IPS DF 19.7 (cell line): ENCODE measurements around the gene SLC44A3.
"Not testable (repeated sequence)": the region's sequence is repeated elsewhere in the genome, so short reads cannot be mapped to it uniquely, and the experiment has no call there.

ENCODE experiments used
- DNase-seq: peaks from one replicate; pipeline ENCODE4 v3.0.0-alpha.2; 2013; ENCODE audit warnings: low read depth, low spot score

The SLC44A3 gene

GRCh38 chr1:94832931-94833585 lies 12.9 kb downstream of the SLC44A3 start:
- DNase-seq: no peak

GRCh38 chr1:94836891-94837290 lies 16.7 kb downstream of the SLC44A3 start:
- DNase-seq: no peak

GRCh38 chr1:94840381-94840780 lies 20.2 kb downstream of the SLC44A3 start:
- not testable (repeated sequence) for DNase-seq

GRCh38 chr1:94840808-94841207 lies 20.7 kb downstream of the SLC44A3 start:
- DNase-seq: no peak

GRCh38 chr1:94843430-94843829 lies 23.3 kb downstream of the SLC44A3 start:
- no peak for DNase-seq

GRCh38 chr1:94843846-94844245 lies 23.7 kb downstream of the SLC44A3 start:
- no peak for DNase-seq

GRCh38 chr1:94846308-94846707 lies 26.2 kb downstream of the SLC44A3 start:
- no peak for DNase-seq

GRCh38 chr1:94851571-94851970 lies 31.4 kb downstream of the SLC44A3 start:
- no peak for DNase-seq

GRCh38 chr1:94852788-94853187 lies 32.6 kb downstream of the SLC44A3 start:
- no peak for DNase-seq

GRCh38 chr1:94854458-94855306 lies 34.5 kb downstream of the SLC44A3 start:
- peak; percentile 74 for DNase-seq

GRCh38 chr1:94855307-94855700 lies 35.1 kb downstream of the SLC44A3 start:
- no peak for DNase-seq

GRCh38 chr1:94856004-94856403 lies 35.8 kb downstream of the SLC44A3 start:
- no peak for DNase-seq

- DNase-seq: no peak
Measured at GRCh38 chr1:94856868-94857267, 36.7 kb downstream of the SLC44A3 start.

GRCh38 chr1:94858276-94858675 lies 38.1 kb downstream of the SLC44A3 start:
- DNase-seq: no peak

GRCh38 chr1:94859174-94859573 lies 39.0 kb downstream of the SLC44A3 start:
- no peak for DNase-seq

GRCh38 chr1:94862718-94863117 lies 42.6 kb downstream of the SLC44A3 start:
- no peak for DNase-seq

GRCh38 chr1:94863297-94863911 lies 43.2 kb downstream of the SLC44A3 start:
- no peak for DNase-seq

- no peak for DNase-seq
Measured at GRCh38 chr1:94863919-94864318, 43.8 kb downstream of the SLC44A3 start.

GRCh38 chr1:94864821-94865220 lies 44.7 kb downstream of the SLC44A3 start:
- DNase-seq: no peak

- no peak for DNase-seq
Measured at GRCh38 chr1:94865360-94865759, 45.2 kb downstream of the SLC44A3 start.

GRCh38 chr1:94866164-94866807 lies 46.1 kb downstream of the SLC44A3 start:
- no peak for DNase-seq

- no peak for DNase-seq
Measured at GRCh38 chr1:94871031-94871430, 50.9 kb downstream of the SLC44A3 start.
